ENCODE results near the gene ZNF333.
"Not testable (repeated sequence)": the region's sequence is repeated elsewhere in the genome, so short reads cannot be mapped to it uniquely, and the experiment has no call there.

Gene ZNF333

DNA sequence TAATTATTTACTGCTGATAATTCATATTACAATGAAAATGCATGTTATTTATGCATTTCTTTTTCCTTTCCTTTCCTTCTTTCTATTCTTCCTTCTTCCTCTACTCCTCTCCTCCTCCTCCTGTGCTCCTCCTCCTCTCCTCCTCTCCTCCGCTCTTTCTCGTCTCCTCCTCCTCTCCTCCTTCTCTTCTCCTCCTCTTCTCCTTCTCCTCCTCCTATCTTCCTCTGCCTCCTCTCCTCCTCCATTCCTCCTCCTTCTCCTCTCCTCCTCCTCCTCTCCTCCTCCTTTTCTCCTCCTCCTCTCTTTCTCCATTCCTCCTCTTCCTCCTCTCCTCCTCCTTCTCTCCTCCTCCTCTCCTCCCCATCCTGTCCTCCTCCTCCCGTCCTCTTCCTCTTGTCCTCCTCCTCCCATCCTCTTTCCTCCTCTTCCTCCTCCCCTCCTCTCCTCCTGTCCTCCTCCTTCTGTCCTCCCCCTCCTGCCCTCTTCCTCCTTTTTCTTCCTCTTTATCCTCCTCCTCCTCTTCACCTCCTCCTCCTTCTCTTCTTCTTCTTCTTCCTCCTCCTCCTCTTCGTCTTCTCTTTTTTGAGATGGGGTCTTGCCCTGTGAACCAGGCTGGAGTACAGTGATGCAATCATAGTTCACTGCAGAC is 73.8 kb downstream of the ZNF333 start:
- no peak overlapping the region for H3K4me3 ChIP-seq (ENCODE audit: low read length)
- no peak for DNase-seq (ENCODE audit: low read depth, low spot score)

DNA sequence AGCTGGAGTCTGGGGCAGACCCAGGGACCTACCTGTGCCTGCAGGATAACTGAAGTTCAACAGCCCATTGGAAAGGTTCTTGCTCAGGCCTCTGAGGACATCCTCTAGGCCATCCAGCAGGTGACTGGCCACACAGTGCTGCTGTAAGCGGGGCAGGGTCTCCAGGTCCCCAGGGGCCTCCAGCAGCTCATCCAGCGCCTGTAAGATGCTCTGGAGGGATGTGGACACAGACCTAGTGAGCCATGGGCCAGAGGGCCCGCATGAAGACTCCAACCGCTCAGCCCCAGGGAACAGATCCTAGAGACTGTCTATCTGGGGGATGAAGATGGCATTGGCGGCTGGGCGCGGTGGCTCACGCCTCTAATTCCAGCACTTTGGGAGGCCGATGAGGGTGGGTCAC is 74.6 kb downstream of the ZNF333 start:
- no peak for DNase-seq (ENCODE audit: low read depth, low spot score)
- H3K4me3 ChIP-seq (ENCODE audit: low read length) = no peak overlapping the region

DNA sequence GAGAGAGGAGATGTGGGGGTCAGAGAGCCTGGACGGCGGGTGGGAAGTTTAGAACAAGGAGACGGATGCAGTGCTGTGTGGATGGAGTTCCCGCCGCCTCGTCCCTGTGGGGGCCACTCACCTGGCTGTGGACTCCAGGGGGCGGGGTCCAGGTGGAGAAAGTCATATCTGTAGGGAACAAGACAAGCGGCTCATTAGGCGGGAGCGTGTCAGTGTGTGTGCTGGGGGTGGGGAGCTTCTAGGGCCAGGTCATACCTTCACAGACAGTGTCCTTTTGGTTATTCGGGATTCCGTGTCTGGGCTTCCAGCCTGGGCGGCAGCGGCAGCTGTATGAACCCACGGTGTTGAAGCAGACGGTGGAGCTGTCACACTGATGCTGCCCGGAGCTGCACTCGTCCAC is 75.6 kb downstream of the ZNF333 start:
- not testable (repeated sequence) for DNase-seq (ENCODE audit: low read depth, low spot score); H3K4me3 ChIP-seq (ENCODE audit: low read length)

DNA sequence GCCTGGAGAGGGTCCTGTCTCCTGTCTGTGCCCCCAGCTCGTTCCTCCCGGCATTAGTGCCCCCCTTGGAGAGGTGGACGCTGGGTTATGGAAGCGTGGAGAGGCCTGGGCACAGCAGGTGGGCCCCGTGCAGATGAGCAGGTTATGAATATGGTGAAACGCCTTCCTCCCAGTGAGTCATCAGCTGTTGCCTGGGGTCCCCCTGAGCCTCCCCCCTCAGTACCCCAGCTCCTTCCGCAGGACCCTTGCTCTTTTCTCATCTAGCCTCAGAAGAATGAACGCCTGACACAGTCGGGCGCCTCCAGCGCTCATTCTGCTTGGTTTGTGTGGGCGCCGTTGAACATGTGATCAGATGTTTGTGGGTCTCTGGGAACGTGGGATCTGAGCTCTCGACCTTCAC is 76.0 kb downstream of the ZNF333 start:
- not testable (repeated sequence) for DNase-seq (ENCODE audit: low read depth, low spot score); H3K4me3 ChIP-seq (ENCODE audit: low read length)

DNA sequence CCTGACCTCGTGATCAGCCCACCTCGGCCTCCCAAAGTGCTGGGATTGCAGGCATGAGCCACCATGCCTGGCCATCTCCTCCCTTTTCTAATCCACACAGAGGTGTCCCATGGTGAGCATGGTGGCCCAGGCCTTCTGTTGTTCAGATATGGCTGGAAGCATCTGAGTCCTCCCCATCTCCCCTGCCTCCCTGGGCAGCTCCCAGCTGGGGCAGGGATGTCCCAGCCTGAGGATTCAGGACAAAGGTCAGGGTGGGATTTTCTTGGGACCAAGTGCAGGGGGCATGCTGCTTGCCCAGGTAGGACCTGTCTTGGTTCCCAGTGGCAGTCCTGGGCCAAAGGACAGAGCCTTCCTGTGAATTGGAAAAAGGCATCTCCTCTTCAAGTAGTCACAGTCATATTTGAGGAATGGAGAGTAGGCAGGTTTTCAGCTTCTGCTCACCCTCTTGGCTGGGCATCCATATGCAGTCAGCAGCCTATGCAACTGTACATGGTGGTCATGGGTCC is 77.7 kb downstream of the ZNF333 start:
- DNase-seq (ENCODE audit: low read depth, low spot score) = no peak
- H3K4me3 ChIP-seq (ENCODE audit: low read length) = no peak overlapping the region

DNA sequence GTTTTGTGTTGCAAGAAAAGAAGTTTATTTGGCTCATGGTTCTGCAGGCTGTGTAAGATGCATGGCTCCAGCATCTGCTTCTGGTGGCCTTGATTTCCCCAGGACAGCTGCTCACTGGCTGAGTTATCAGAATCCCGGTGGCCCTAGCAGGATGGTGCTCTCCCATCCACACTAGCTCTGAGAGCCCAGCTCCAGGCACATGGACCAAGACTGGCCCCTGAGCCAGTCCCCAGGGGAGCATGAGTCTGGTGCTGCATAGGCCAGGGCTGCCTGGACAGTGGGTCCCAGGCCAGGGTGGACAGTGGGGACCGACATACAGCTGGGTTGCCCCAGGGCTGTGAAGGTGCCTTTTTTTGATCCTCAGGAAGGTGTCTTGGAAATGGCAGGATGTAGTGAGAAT is 78.2 kb downstream of the ZNF333 start:
- H3K4me3 ChIP-seq (ENCODE audit: low read length) = no peak overlapping the region
- DNase-seq (ENCODE audit: low read depth, low spot score) = no peak

DNA sequence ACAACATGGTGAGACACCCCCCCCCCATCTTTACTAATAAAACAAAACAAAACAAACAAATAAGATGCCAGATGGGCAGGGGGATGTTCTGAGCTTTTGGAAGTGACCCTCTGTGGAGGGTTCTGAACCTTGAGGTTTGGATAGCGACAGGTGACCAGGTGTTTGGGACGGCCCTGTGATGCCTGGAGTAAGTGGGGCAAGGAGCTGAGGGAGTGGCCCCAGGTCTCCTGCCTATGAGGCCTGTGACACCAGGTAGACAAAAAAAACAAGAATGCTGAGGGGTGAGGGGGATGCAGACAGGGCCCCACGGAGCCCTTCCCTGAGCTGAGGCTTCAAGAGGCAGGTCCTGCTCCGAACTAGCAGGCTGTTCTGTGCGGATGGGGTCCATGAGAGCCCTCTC is 79.4 kb downstream of the ZNF333 start:
- H3K4me3 ChIP-seq (ENCODE audit: low read length) = no peak overlapping the region
- no peak for DNase-seq (ENCODE audit: low read depth, low spot score)

DNA sequence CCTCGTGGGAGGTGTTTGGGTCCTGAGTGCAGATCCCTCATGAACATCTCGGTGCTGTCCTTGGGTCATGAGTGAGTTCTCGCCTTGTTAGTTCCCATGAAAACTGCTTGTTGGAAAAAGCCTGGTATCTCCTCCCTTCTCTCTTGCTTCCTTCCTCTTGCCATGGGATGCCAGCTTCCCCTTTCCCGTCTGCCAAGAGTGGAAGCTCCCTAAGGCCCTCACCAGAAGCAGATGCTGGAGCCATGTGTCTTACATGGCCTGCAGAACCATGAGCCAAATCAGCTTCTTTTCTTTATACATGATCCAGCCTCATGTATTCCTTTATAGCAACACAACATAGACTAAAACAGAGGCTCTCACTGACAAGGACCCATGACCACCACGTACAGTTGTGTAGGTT is 80.3 kb downstream of the ZNF333 start:
- no peak for DNase-seq (ENCODE audit: low read depth, low spot score)
- H3K4me3 ChIP-seq (ENCODE audit: low read length) = no peak overlapping the region

DNA sequence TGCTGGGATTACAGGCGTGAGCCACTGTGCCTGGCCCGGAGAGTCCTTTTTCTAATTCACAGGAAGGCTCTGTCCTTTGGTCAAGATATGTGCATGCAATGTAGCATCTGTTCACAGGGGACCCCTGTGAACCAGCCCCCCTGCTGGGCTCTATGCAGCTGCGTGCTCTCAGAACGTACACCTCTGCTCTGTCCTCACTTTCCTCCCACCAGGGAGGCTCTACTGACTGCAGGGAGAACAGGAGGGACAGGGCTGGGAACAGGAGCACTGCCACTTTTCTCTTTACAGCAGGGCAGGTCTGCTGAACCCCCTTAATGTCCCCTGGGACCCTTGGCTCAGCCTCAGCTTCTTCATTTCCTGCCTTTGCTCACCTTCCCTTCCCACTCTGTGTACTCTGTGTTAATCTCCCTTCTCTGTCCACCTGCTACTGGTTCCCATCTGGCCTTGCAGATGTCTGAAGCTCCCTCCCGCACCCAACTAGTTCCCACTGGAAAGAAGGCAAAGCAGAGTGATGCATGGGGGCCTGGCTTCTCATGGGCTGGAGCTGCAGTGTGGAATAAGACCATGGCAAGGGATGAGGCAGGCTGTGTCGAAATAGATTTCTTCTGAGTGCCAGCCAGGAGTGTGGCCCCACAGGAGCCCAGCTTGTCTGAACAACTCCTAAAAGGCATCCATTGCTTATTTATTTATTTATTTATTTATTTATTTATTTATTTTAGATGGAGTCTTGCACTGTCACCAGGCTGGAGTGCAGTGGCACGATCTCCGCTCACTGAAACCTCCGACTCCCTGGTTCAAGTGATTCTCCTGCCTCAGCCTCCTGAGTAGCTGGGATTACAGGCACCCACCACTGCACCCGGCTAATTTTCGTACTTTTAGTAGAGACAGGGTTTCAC is 81.3 kb downstream of the ZNF333 start:
- no peak overlapping the region for H3K4me3 ChIP-seq (ENCODE audit: low read length)
- no peak for DNase-seq (ENCODE audit: low read depth, low spot score)

DNA sequence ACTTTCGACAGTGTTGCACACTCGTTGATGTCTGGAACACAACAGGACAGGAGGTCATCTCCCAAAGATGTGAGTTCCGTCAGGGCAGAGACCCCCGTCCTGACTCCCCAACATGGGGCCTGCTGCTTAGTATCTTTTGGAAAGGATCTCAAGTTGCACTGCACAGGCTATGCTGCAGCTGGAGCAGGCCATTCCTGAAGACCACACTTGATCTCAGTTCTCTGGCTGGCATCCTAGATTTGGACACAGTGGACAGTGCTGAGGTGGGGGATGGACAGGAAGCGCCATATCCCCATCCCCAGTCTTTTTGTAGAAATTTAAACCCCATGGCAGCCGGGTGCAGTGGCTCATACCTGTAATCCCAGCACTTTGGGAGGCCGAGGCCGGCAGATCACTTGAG is 82.6 kb downstream of the ZNF333 start:
- H3K4me3 ChIP-seq (ENCODE audit: low read length) = no peak overlapping the region
- DNase-seq (ENCODE audit: low read depth, low spot score) = no peak

DNA sequence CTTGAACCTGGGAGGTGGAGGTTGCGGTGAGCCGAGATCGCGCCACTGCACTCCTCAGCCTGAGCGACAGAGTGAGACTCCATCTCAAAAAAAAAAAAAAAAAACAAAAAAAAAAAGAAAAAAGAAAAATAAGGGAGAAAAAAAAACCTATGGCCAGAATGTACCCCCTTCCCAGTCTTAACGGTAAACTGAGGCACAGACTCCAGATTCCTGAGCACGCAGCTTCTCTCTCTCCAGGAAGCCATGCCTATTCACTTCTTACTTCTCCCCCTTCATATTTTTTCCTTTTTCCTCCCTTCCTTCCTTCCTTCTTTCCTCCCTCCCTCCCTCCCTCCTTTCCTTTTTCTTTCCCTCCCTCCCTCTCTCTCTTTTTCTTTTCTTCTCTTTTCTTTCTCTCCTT is 83.1 kb downstream of the ZNF333 start:
- no peak overlapping the region for H3K4me3 ChIP-seq (ENCODE audit: low read length)
- no peak for DNase-seq (ENCODE audit: low read depth, low spot score)

DNA sequence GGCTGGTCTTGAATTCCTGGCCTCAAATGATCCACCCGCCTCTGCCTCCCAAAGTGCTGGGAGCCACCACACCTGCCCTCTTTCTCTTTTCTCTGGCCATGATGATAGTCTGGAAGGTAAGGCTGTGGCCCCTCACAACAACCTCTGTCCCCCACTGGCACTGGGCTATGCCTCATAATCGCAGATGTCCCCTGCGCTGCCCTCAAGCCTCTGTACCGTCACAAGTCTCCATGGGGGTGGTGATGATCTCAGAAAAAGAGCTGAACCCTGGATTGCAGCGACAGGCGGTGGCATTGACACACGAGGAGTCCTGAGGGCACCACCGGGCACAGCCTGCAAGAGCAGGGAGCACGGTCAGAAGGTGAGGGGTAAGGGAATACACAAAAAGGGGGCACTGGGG is 83.9 kb downstream of the ZNF333 start:
- DNase-seq (ENCODE audit: low read depth, low spot score); H3K4me3 ChIP-seq (ENCODE audit: low read length): not testable (repeated sequence)

DNA sequence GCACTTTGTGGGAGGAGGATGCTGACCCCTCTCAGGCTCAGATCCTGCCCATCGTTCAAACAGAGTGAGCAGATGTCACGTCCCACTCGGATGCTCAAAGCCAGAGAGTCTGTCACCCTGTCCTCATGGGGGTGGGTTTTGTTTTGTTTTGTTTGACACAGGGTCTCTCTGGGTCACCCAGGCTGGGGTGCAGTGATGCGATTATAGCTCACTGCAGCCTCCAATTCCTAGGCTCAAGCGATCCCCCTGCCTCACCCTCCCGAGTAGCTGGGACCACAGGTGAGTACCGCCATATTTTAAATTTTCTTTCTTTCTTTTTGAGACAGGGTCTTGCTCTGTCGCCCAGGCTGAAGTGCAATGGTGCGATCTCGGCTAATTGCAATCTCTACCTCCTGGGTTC is 84.5 kb downstream of the ZNF333 start:
- H3K4me3 ChIP-seq (ENCODE audit: low read length) = no peak overlapping the region
- DNase-seq (ENCODE audit: low read depth, low spot score) = no peak

DNA sequence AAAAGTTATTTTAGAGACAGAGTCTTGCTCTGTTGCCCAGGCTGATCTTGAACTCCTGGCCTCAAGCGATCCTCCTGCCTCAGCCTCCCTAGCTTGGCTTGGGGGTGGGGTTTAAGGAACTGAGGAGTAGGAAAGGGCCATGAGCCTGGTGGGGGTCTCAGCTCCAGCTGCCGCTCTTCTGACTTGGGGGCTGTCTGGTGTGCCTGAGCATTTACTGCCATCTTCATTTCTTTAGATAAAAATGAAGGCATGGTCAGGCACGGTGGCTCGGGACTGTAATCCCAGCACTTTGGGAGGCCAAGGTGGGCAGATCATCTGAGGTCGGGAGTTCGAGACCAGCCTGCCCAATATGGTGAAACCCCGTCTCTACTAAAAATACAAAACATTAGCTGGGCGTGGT is 85.5 kb downstream of the ZNF333 start:
- DNase-seq (ENCODE audit: low read depth, low spot score) = not testable (repeated sequence)
- H3K4me3 ChIP-seq (ENCODE audit: low read length) = peak overlapping the region; percentile 60

DNA sequence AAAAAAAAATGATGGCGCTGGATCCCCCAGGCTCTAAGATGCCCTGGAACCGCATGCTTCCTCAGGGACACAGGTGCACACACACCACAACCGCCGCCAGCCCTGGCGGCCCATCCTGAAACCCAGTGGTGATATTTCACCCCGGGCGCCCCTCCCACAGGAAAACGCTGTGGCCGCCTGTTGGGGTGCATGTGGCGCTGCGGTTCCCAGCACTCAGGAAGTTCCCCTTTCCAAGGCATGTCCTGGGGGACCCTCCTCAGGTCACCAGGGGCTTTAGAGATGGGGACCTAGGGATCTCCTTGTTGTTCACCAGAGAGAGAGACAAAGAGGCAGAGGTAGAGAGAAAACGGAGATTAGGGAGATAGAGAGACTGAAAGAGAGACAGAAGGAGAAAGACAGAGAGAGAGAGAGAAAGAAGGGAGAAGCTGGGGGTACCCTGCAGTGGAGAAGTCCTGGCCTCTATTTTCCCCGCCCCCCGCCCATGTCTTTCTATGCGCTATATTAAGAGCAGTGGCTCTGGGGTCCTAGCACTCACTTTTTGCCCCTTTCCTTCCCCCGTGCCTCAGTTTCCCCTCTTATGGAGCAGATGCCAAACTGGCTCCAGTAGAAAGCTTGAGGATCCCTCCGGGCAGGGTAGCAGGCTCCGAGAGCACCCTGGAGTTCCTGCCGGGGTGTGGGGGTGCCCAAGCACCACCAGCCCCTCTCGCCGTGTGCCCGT is 86.2 kb downstream of the ZNF333 start:
- peak overlapping the region; percentile 60 for H3K4me3 ChIP-seq (ENCODE audit: low read length)
- no peak for DNase-seq (ENCODE audit: low read depth, low spot score)

DNA sequence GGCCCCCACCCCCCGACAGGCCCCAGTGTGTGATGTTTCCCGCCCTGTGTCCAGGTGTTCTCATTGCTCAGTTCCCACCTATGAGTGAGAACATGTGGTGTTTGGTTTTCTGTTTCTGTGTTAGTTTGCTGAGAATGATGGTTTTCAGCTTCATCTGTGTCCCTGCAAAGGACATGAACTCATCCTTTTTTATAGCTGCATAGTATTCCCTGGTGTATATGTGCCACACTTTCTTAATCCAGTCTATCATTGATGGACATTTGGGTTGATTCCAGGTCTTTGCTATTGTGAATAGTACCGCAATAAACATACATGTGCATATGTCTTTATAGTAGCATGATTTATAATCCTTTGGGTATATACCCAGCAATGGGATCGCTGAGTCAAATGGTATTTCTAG is 87.8 kb downstream of the ZNF333 start:
- H3K4me3 ChIP-seq (ENCODE audit: low read length); DNase-seq (ENCODE audit: low read depth, low spot score): not testable (repeated sequence)

DNA sequence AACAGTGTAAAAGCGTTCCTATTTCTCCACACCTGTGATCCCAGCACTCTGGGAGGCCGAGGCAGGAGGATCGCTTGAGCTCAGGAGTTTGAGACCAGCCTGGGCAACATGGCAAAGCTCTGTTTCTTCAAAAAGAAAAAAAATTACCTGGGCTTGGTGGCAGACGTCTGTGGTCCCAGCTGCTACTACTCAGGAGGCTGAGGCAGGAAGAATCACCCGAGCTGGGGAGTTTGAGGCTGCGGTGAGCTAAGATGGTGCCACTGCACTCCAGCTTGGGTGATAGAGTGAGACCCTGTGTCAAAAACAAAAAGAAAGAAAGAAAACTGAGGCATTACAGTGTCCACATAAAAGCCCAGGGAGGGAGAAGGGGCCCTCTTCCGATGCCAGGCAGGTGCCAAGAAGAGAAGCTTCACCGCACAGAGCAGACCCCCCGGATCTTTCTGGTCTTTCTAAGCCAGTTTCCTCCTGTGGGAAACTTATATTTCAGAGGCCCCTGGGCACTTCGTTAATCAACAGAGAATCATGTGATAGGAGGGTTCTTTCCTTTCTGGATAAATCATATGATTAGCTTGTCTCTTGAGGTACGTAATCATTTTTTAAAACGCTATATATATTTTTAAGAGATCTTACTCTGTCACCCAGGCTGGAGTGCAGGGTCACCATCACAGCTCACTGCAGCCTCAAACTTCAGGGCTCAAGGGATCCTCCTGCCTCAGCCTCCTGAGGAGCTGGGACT is 88.4 kb downstream of the ZNF333 start, which contains the start of gene ADGRE2:
ADGRE2 (minus strand) TSS at position 451 of the 736 bp plus-strand sequence. CDS start 1,804 bp downstream, outside the sequence.
- H3K4me3 ChIP-seq (ENCODE audit: low read length) = not testable (repeated sequence)
- DNase-seq (ENCODE audit: low read depth, low spot score) = peak; percentile 48

DNA sequence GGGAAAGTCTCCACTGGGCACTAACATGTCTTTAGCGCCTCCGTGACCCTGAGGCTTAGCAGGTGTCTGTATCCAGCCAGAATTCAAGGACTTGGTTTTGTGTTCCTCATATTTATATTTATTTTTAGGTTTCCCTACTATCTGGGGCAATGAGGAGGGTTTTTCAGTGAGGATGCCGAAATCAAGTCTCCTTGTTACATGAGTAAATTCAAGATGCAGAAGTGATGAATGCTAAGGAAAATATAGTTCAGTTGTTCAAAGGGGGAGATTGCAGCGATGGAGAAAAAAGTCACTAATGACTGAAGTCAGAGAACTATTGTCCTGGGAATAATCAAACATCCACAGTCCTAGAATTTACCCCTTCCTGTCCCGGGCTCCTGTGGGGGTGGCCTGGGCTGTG is 89.3 kb downstream of the ZNF333 start:
- no peak overlapping the region for H3K4me3 ChIP-seq (ENCODE audit: low read length)
- DNase-seq (ENCODE audit: low read depth, low spot score) = no peak

DNA sequence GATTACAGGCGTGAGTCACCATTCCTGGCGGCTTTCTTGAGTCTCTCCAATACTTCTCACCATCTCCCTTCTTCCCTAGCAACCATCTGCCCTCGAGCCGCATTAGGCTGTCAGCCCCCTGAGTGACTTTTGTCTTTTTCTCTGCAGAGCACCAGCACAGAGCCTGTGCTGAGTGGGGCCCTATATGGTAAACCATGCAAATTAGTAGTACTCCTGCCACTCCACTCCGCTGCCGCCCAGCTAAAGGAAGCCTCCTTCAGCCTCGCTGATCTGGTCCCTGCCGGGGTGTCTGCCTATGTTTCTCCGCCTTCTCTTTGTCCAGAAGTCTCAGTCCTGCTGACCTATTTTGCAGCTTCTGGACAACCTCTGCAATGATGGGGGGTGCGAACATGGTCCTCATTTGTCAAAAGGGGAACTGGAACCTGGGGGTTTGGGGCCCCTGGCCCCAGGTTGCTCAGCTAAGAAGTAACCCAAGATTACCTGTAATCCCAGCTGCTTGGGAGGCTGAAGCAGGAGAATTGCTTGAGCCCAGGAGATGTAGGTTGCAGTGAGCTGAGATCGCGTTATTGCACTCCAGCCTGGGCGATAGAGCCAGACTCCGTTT is 90.9 kb downstream of the ZNF333 start:
- not testable (repeated sequence) for H3K4me3 ChIP-seq (ENCODE audit: low read length); DNase-seq (ENCODE audit: low read depth, low spot score)

Data from Jurkat, Clone E6-1 (cell line).